ENCODE measurements around the gene TUBG2.

DNA sequence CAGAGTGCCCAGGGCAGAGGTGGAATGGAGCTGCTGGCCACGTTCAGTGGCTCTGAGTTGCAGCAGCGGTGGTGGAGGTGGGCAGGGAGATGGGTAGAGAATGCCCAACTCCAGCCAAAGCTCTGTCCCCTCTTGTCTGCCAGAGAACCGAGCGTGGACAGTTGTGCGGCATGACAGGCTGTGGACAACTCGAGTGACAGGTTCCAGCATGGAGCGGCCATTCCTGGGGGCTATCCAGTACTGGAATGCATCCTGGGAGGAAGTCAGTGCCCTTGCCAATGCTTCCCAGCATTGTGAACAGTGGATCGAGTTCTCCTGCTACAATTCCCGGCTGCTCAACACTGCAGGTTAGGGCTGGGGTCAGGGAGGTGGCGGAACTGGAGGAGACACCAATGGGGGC lies 31.5 kb downstream of the TUBG2 start:
- TF ChIP-seq POLR2AphosphoS5 (IDR thresholded peaks at IDR 0.05; ENCODE audit: low read depth, low read length): no peak
- TF ChIP-seq, protein P1, sequence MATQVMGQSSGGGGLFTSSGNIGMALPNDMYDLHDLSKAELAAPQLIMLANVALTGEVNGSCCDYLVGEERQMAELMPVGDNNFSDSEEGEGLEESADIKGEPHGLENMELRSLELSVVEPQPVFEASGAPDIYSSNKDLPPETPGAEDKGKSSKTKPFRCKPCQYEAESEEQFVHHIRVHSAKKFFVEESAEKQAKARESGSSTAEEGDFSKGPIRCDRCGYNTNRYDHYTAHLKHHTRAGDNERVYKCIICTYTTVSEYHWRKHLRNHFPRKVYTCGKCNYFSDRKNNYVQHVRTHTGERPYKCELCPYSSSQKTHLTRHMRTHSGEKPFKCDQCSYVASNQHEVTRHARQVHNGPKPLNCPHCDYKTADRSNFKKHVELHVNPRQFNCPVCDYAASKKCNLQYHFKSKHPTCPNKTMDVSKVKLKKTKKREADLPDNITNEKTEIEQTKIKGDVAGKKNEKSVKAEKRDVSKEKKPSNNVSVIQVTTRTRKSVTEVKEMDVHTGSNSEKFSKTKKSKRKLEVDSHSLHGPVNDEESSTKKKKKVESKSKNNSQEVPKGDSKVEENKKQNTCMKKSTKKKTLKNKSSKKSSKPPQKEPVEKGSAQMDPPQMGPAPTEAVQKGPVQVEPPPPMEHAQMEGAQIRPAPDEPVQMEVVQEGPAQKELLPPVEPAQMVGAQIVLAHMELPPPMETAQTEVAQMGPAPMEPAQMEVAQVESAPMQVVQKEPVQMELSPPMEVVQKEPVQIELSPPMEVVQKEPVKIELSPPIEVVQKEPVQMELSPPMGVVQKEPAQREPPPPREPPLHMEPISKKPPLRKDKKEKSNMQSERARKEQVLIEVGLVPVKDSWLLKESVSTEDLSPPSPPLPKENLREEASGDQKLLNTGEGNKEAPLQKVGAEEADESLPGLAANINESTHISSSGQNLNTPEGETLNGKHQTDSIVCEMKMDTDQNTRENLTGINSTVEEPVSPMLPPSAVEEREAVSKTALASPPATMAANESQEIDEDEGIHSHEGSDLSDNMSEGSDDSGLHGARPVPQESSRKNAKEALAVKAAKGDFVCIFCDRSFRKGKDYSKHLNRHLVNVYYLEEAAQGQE (IDR thresholded peaks at IDR 0.05; ENCODE audit: insufficient read depth in 1 of 2, low read depth in 2 of 2, low read length in 2 of 2): no peak
- no peak for TF ChIP-seq TAF1 (IDR thresholded peaks at IDR 0.05; ENCODE audit: borderline replicate concordance, insufficient read depth, low read length)

Measured in PFSK-1 (cell line).